ENCODE data around the gene LMCD1. TPM values are rescaled to one million over a fixed set of nuclear protein-coding genes. Genes with fewer than 3 reads are reported as not detected.
"Not testable (repeated sequence)": the region's sequence is repeated elsewhere in the genome, so short reads cannot be mapped to it uniquely, and the experiment has no call there.

LMCD1 gene
- total RNA-seq, 1 donor from 2014 or later, result 506 TPM

DNA sequence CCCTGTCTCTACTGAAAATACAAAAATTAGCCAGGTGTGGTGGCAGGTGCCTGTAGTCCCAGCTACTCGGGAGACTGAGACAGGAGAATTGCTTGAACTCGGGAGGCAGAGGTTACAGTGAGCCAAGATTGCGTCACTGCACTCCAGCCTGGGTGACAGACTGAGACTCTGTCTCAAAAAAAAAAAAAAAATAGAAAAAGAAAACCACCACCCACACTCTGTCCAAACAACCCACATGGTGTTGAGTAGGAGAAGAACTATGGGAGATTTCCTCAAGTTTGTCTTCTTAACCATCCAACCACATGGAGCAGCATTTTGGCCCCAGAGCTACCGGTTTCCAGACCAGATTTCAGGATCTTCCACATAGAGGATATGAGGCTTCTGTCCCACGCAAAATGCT is 78.8 kb downstream of the LMCD1 start:
- not testable (repeated sequence) for DNase-seq (ENCODE audit: low spot score)

DNA sequence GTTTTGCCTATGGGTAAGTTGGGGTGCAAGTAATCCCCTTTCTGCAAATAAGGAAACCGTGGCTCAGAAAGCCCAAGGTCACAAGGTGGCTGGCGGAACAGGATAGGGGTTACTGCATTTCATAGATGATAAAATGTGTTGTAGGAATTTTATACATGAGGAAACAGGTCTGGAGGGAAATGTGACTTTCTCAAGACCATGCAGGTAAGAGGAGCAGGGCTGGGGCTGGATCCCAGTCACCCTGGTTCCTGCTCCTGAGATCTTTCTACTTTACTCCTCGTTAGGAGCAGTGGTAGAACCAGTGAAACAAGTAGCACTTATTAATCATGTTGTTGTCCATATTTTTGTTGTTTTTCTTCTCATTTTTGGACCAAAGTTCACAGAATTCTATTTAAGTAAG is 79.8 kb downstream of the LMCD1 start:
- no peak for DNase-seq (ENCODE audit: low spot score)

- DNase-seq (ENCODE audit: low spot score), result no peak
These were observed 80.3 kb downstream of the LMCD1 start for GRCh38 chr3:8581806-8582445.

- DNase-seq (ENCODE audit: low spot score), result no peak
These were observed 83.0 kb downstream of the LMCD1 start for GRCh38 chr3:8584661-8585060.

GRCh38 chr3:8589880-8590556 is 88.4 kb downstream of the LMCD1 start:
- no peak for DNase-seq (ENCODE audit: low spot score)

- DNase-seq (ENCODE audit: low spot score), result no peak
These were observed 91.6 kb downstream of the LMCD1 start for GRCh38 chr3:8593021-8593827.

GRCh38 chr3:8595252-8595651 is 93.6 kb downstream of the LMCD1 start:
- DNase-seq (ENCODE audit: low spot score), result no peak

DNA sequence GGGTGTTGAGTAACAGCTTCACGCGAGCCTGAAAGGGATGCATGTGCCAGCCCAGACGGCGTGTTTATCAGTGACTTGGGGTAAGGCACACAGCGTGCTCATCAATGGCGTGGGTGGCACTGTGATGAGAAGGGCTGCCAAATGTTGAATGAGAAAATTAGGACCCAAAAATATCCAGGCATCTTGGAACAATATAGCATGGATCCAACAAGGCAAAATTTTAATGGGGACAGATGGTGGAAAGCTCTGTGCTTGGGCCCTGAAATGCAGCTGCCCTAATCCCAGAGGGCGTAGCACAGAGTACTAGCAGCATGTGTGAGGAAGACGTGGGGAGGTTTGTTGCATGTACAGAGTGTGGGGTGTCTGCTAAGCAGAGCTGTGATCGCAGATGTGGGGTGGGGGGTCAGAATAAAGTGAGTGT is 94.1 kb downstream of the LMCD1 start:
- no peak for DNase-seq (ENCODE audit: low spot score)

DNA sequence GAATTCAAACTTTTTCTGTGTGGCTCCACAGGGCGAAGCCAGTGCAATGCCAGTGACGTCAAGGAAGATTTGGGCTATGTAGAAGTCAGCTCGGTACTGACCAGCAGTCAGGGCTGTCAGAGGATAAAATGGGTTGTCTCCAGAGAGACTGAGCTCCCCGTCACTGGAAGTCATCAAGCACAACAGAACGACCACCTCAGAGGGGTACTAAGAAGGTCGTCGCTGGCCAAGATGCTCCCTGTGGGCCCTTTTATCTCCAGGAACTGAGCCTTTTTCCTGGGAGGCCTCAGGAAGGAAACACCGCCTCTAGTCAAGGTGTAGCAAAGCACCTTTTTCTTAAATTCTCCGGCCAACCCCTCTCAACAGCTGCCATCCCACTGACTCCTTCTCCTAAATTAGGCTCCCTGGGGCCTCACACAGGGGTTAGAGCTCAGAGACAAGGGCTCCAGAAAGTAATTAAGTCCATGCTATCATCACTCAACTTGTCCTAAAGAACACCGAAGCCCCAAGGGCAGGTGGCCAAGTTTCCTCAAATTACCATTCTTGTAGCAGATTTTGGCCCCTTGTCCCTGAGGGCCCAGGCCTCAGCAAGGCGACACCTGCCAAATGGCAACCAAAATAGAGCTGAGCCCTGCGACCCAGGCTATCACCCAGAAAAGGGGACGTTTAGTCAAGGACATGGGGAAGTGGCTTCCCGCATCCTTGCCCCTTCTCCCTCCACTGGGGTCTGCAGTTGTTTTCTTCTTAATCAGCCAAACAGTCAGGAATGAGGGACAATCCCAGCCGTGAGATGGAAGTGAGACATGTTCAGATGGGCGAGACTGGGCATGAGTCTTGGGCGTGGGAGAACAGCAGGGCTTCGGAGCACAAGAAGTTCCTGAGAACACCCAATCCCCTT is 94.9 kb downstream of the LMCD1 start:
- no peak for DNase-seq (ENCODE audit: low spot score)

- no peak for DNase-seq (ENCODE audit: low spot score)
These were observed 95.7 kb downstream of the LMCD1 start for GRCh38 chr3:8597219-8597853.

DNA sequence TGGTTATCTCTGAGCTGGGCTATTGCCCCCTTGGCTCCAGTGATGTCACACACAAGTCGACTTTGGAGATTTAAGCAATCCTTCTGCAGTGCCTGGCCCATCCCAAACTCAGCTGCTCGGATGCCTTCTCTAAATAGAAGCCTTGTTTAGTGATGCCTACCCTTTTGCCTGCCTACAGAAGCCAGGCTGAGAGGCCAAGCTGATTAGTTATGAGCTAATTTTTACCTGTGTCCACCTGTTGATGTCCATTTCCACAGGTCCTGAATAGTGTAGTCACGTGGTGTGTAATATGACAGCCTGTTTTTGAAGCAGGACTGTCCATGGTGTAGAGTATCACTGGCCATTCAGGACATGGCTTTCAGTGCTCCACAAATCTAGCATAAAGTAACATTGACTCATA is 97.5 kb downstream of the LMCD1 start:
- DNase-seq (ENCODE audit: low spot score), result no peak

- DNase-seq (ENCODE audit: low spot score), result no peak
These were observed 98.8 kb downstream of the LMCD1 start for GRCh38 chr3:8600457-8600856.

DNA sequence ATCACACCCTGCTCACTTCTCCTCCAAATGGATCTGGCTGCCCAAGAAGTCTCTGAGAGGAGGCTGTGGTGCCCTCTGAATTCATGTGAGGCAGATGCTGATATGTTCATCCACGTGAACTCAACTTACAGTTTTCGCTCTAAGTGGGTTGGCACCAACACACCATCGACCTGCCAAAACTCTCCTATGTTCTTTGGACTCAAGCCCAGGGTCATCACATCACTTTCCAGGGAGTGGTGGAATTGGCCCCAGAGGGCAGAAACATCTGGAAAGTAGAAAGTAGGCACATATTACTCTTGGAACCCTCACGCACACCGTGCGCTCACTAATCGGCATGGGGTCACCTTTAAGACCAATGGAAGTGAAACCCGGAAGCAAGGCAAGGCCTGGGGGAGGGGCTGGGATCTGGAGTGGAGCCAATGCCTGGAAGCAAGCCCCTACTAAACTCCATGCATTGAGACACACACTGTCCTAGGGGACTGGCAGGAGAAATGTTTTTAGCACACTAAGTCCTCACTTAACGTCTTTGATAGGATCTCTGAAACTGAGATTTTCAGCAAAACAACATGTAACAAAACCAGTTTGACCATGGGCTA is 101.6 kb downstream of the LMCD1 start:
- no peak for DNase-seq (ENCODE audit: low spot score)

- DNase-seq (ENCODE audit: low spot score), result no peak
These were observed 102.4 kb downstream of the LMCD1 start for GRCh38 chr3:8604006-8604405.

GRCh38 chr3:8604988-8605387 is 103.4 kb downstream of the LMCD1 start:
- DNase-seq (ENCODE audit: low spot score), result no peak

DNA sequence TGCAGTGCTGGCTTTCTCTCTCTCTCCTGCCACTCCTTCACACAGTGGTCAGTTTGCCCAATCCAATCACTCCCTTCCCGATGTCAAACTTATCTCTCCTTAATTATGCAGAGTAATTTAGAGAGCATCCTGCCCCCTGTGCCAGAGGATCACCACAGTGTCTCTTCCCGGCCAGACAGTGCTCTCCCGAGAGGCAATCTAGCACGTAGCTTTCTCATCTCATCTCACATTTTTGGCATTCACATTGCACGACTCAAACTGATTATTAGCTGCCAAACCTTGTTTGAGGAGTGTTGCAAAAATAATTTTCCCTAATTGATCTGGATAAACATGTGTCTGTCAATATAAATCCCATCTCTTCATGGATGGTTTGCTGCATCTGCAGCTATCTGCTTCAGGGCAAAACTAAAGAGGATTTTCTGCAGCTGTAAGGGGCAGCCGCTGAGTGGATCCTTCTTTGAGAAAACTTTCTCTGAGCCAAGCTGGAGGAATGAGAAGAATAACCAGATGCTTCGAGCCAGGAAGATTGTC is 105.1 kb downstream of the LMCD1 start:
- no peak for DNase-seq (ENCODE audit: low spot score)

- DNase-seq (ENCODE audit: low spot score), result no peak
These were observed 105.8 kb downstream of the LMCD1 start for GRCh38 chr3:8607234-8608040.

DNA sequence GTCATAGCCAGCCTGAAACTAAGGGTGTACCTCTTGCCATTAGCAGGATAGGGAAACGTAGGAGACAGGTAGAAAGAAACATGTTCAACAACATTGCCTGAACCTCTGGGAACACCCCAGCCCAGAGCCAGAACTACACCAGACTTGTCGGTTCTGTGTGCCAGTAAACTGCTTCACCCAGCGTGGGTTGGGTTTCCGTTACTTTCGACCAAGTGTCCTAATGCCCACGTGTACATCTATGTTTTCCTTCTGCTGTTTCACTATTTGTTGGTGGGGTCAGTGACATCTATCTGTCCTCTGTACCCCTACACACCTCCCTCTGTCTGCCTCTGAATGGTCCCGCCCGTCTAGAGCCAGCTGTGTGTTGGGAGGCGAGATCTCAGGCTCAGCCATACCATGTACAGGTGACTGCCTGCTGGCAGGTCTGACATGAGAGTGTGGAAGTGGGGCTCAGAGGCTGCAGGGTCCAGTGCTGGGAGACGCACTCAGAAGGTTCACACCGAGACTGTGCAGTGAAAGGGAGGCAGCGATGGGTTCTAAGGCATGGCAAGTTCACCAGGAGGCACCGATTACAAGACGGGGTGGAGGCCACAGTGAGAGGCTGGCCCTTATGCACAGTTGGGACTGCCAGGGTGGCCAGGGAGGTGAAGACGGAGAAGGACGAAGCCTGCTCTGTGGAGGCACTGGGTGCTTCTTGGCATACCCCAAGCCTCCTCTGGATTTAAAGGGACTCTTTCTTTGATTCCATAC is 106.6 kb downstream of the LMCD1 start:
- DNase-seq (ENCODE audit: low spot score), result no peak
